HG03196 (cell line): Measurements from ENCODE around the gene USP43.
"Not testable (repeated sequence)": the region's sequence is repeated elsewhere in the genome, so short reads cannot be mapped to it uniquely, and the experiment has no call there.

Experiments used
- ATAC-seq: cut with Tn5 transposase; IDR thresholded peaks from one replicate; pipeline ENCODE4 v1.9.1; 2021; ENCODE audit not compliant: unreplicated experiment

Gene USP43

GRCh38 chr17:9663511-9663910 is 18.2 kb downstream of the USP43 start:
- not testable (repeated sequence) for ATAC-seq

- no peak for ATAC-seq
Measured at GRCh38 chr17:9666461-9667050, 21.2 kb downstream of the USP43 start.

- ATAC-seq = no peak
Measured at GRCh38 chr17:9668517-9668916, 23.2 kb downstream of the USP43 start.

- ATAC-seq = no peak
Measured at GRCh38 chr17:9669551-9670008, 24.3 kb downstream of the USP43 start.

GRCh38 chr17:9670596-9670995 is 25.3 kb downstream of the USP43 start:
- no peak for ATAC-seq

- ATAC-seq = no peak
Measured at GRCh38 chr17:9671559-9671958, 26.2 kb downstream of the USP43 start.

- ATAC-seq = no peak
Measured at GRCh38 chr17:9672266-9672665, 26.9 kb downstream of the USP43 start.

GRCh38 chr17:9672691-9673090 is 27.4 kb downstream of the USP43 start:
- no peak for ATAC-seq

GRCh38 chr17:9676084-9676483 is 30.8 kb downstream of the USP43 start:
- no peak for ATAC-seq

- ATAC-seq = peak; percentile 59
Measured at GRCh38 chr17:9676820-9677310, 31.5 kb downstream of the USP43 start.

- no peak for ATAC-seq
Measured at GRCh38 chr17:9677411-9677810, 32.1 kb downstream of the USP43 start.

- no peak for ATAC-seq
Measured at GRCh38 chr17:9677896-9678295, 32.6 kb downstream of the USP43 start.

GRCh38 chr17:9684955-9685621 is 39.8 kb downstream of the USP43 start:
- no peak for ATAC-seq

GRCh38 chr17:9693755-9694154 is 48.4 kb downstream of the USP43 start:
- ATAC-seq = no peak

GRCh38 chr17:9696279-9697044 is 51.1 kb downstream of the USP43 start:
- ATAC-seq = no peak

GRCh38 chr17:9700136-9700535 is 54.8 kb downstream of the USP43 start:
- ATAC-seq = no peak

- no peak for ATAC-seq
Measured at GRCh38 chr17:9700754-9701476, 55.6 kb downstream of the USP43 start.

GRCh38 chr17:9702482-9702881 is 57.2 kb downstream of the USP43 start:
- no peak for ATAC-seq

GRCh38 chr17:9702914-9703780 is 57.8 kb downstream of the USP43 start:
- no peak for ATAC-seq

GRCh38 chr17:9703781-9704082 is 58.4 kb downstream of the USP43 start:
- no peak for ATAC-seq
